ENCODE results near the gene MCTP2.

The MCTP2 gene

DNA sequence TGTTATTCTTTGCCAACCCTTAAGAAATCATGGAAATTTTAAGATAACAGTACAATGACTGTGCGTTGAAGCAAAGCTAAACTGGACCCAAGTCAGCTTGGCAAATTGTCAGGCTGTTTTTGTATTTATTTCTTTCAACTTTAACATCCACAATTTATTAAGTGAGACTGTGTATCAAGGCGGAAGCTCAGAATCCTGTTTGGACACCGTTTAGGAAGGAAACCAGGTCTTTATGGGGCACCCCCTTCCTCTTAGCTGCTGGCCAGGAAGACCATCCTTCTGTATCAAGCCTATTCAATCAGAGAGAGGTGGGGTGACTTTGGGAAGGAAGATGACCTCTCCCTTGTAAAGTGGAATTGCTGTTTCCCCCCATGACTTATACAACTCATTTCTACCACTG lies 166.0 kb downstream of the MCTP2 start:
- DNase-seq (ENCODE audit: low read depth in 1 of 2, low spot score in 1 of 2): no peak

DNA sequence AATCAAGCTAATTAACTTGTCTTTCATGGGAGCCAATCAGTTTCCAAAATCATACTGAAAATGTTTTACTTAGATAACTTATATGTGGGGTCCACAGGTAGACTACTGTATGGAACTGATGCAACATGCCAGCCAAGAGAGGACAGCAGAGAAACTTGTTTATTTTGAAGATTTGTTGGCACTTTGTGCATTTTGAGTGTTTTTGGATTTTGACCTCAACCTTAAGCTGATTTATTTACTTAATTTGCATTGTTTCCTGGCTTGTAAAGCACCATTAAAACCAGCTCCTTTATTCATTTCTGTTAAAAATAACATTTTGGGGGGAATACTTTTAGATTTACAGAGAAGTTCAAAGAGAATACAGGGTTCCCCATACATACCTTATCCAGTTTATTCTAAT lies 166.6 kb downstream of the MCTP2 start:
- DNase-seq (ENCODE audit: low read depth in 1 of 2, low spot score in 1 of 2): no peak
- H3K27ac ChIP-seq (replicated peaks): no peak overlapping the region
- TF ChIP-seq GABPA (IDR thresholded peaks at IDR 0.05; ENCODE audit: low read depth) (no peak), SPI1 (IDR thresholded peaks at IDR 0.05; ENCODE audit: borderline replicate concordance, low read depth) (no peak), POLR2AphosphoS5 (IDR thresholded peaks at IDR 0.05; ENCODE audit: low read depth) (no peak)
- TF ChIP-seq, protein P1, sequence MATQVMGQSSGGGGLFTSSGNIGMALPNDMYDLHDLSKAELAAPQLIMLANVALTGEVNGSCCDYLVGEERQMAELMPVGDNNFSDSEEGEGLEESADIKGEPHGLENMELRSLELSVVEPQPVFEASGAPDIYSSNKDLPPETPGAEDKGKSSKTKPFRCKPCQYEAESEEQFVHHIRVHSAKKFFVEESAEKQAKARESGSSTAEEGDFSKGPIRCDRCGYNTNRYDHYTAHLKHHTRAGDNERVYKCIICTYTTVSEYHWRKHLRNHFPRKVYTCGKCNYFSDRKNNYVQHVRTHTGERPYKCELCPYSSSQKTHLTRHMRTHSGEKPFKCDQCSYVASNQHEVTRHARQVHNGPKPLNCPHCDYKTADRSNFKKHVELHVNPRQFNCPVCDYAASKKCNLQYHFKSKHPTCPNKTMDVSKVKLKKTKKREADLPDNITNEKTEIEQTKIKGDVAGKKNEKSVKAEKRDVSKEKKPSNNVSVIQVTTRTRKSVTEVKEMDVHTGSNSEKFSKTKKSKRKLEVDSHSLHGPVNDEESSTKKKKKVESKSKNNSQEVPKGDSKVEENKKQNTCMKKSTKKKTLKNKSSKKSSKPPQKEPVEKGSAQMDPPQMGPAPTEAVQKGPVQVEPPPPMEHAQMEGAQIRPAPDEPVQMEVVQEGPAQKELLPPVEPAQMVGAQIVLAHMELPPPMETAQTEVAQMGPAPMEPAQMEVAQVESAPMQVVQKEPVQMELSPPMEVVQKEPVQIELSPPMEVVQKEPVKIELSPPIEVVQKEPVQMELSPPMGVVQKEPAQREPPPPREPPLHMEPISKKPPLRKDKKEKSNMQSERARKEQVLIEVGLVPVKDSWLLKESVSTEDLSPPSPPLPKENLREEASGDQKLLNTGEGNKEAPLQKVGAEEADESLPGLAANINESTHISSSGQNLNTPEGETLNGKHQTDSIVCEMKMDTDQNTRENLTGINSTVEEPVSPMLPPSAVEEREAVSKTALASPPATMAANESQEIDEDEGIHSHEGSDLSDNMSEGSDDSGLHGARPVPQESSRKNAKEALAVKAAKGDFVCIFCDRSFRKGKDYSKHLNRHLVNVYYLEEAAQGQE (IDR thresholded peaks at IDR 0.05; ENCODE audit: insufficient replicate concordance, low read depth): no peak
- TF ChIP-seq, protein P2, sequence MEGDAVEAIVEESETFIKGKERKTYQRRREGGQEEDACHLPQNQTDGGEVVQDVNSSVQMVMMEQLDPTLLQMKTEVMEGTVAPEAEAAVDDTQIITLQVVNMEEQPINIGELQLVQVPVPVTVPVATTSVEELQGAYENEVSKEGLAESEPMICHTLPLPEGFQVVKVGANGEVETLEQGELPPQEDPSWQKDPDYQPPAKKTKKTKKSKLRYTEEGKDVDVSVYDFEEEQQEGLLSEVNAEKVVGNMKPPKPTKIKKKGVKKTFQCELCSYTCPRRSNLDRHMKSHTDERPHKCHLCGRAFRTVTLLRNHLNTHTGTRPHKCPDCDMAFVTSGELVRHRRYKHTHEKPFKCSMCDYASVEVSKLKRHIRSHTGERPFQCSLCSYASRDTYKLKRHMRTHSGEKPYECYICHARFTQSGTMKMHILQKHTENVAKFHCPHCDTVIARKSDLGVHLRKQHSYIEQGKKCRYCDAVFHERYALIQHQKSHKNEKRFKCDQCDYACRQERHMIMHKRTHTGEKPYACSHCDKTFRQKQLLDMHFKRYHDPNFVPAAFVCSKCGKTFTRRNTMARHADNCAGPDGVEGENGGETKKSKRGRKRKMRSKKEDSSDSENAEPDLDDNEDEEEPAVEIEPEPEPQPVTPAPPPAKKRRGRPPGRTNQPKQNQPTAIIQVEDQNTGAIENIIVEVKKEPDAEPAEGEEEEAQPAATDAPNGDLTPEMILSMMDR (IDR thresholded peaks at IDR 0.05; ENCODE audit: insufficient read depth, low read length): no peak
- H3K4me3 ChIP-seq (replicated peaks; ENCODE audit: insufficient read depth, low read length): no peak overlapping the region
- H3K27me3 ChIP-seq (ENCODE audit: insufficient read depth, poor library complexity, severe bottlenecking): no peaks in the 10 kb centered on the region

More for the DNA sequence above, 166.0 kb downstream of the MCTP2 start:
- no peak overlapping the region for H3K27ac ChIP-seq (replicated peaks)
- H3K4me3 ChIP-seq (replicated peaks; ENCODE audit: insufficient read depth, low read length): no peak overlapping the region
- H3K27me3 ChIP-seq (ENCODE audit: insufficient read depth, poor library complexity, severe bottlenecking): no peaks in the 10 kb centered on the region
- TF ChIP-seq, protein P1 (IDR thresholded peaks at IDR 0.05; ENCODE audit: insufficient replicate concordance, low read depth): no peak
- TF ChIP-seq SPI1 (IDR thresholded peaks at IDR 0.05; ENCODE audit: borderline replicate concordance, low read depth) (no peak), POLR2AphosphoS5 (IDR thresholded peaks at IDR 0.05; ENCODE audit: low read depth) (no peak), GABPA (IDR thresholded peaks at IDR 0.05; ENCODE audit: low read depth) (no peak)
- TF ChIP-seq, protein P2 (IDR thresholded peaks at IDR 0.05; ENCODE audit: insufficient read depth, low read length): no peak

DNA sequence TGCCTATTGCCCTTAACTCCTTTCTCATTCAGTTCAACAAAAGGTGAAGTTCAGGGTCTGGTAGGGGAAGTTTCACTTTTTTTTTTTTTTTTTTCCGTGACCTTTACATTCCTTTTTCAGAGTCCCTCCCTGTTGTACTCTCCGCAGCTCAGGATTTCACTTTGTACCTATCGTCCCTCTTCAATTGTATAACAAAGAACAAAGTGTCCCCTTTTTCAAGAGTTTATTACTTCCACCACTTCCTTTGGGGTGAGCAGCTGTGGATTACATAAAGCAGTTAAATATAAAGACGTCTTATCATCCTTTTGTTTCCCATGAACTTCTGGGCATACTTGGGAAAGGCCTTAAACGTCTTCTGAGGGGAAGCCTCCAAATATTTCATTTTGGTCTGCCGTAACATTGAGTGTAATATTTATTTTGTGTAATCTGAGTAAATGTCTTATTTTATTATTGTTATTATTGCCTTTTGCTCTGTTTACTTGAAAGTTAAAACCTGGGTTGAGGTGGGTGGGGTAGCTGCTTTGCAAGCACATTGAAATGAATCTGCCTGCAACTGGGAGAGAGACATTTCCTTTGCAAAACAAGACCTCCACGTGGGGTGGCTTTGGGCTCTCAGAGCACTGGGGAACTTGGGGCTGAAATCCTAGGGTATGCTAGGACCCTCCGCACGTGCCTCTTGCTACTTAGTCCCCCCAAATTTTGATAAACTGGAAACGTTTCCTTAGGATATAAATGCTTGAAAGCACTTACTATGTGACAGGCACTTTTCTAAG lies 169.4 kb downstream of the MCTP2 start:
- DNase-seq (ENCODE audit: low read depth in 1 of 2, low spot score in 1 of 2): no peak
- no peak for TF ChIP-seq POLR2AphosphoS5 (IDR thresholded peaks at IDR 0.05; ENCODE audit: low read depth)
- TF ChIP-seq SPI1 (IDR thresholded peaks at IDR 0.05; ENCODE audit: borderline replicate concordance, low read depth): no peak
- TF ChIP-seq GABPA (IDR thresholded peaks at IDR 0.05; ENCODE audit: low read depth): no peak
- TF ChIP-seq, protein P1 (IDR thresholded peaks at IDR 0.05; ENCODE audit: insufficient replicate concordance, low read depth): no peak
- TF ChIP-seq, protein P2 (IDR thresholded peaks at IDR 0.05; ENCODE audit: insufficient read depth, low read length): no peak

More for the DNA sequence above, 169.4 kb downstream of the MCTP2 start:
- Histone ChIP-seq H3K27ac (replicated peaks) (no peak overlapping the region), H3K27me3 (ENCODE audit: insufficient read depth, poor library complexity, severe bottlenecking) (no peaks in the 10 kb centered on the region), H3K4me3 (replicated peaks; ENCODE audit: insufficient read depth, low read length) (no peak overlapping the region)
